AG04450 (cell line): ENCODE results near the gene OR5A2. TPM values are rescaled to one million over a fixed set of nuclear protein-coding genes. Genes with fewer than 3 reads are reported as not detected.
"Not testable (repeated sequence)": the region's sequence is repeated elsewhere in the genome, so short reads cannot be mapped to it uniquely, and the experiment has no call there.

Experiments
- CTCF ChIA-PET: fragments of 300-600, 350-600 bp; formaldehyde crosslinking; extraction: SDS; loops from one replicate; lab custom pipeline; 2022; ENCODE audit warnings: antibody characterized with exemption, inconsistent platforms; lab: Charles Lee
- POLR2A ChIA-PET: fragments of 350-600 bp; formaldehyde crosslinking; extraction: SDS; loops from one replicate; lab custom pipeline; 2021; ENCODE audit warnings: antibody characterized with exemption, inconsistent platforms; lab: Yijun Ruan, JAX
- DNase-seq: peaks from one replicate; pipeline ENCODE4 v3.0.0-alpha.2; 2011; ENCODE audit warnings: low read depth, low spot score
- H3K27ac ChIP-seq: one replicate; pipeline ENCODE4 v1.5.1; 2012; ENCODE audit warnings: low read depth, low read length, control low read depth
- H3K27me3 ChIP-seq: one replicate; pipeline ENCODE4 v1.6.0; 2012; ENCODE audit warnings: low read length; ENCODE audit not compliant: control insufficient read depth, insufficient read depth
- H3K4me3 ChIP-seq: 2 replicates; pipeline ENCODE4 v1.5.1; 2011; ENCODE audit warnings: mild to moderate bottlenecking, low read depth, low read length, control low read depth
- H3K9me3 ChIP-seq: 2 replicates; pipeline ENCODE4 v1.5.1; 2012; ENCODE audit warnings: low read length; ENCODE audit not compliant: control insufficient read depth, insufficient read depth
- polyA plus RNA-seq: library from polyadenylated mRNA; depleted of rRNA; stranded (reverse); fragments of >200 nt; gene quantifications from 2 replicates; pipeline ENCODE4 v1.2.3, GENCODE V29; 2011
- TF ChIP-seq, protein P1 (sequence below): IDR thresholded peaks from 2 replicates; pipeline ENCODE4 v1.5.1; 2011; ENCODE audit warnings: low read depth, low read length, control low read depth, inconsistent platforms

OR5A2 gene
- polyA plus RNA-seq, 1 experiment: not detected

DNA sequence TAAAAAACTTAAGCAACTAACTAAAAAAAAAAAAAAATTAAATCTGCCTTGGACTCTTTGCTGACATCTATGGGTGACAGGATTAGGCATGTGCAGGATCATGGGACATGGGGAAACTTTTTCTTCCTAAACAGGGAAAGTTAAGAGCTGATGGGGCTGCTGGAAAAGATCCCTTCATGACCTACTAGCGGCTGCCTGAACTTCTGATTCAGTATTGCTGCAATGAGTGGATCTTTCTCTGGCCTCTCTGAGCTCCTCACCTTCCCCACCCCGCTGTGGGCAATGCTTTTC, 25.0 kb downstream of the OR5A2 start:
- TF ChIP-seq, protein P1, sequence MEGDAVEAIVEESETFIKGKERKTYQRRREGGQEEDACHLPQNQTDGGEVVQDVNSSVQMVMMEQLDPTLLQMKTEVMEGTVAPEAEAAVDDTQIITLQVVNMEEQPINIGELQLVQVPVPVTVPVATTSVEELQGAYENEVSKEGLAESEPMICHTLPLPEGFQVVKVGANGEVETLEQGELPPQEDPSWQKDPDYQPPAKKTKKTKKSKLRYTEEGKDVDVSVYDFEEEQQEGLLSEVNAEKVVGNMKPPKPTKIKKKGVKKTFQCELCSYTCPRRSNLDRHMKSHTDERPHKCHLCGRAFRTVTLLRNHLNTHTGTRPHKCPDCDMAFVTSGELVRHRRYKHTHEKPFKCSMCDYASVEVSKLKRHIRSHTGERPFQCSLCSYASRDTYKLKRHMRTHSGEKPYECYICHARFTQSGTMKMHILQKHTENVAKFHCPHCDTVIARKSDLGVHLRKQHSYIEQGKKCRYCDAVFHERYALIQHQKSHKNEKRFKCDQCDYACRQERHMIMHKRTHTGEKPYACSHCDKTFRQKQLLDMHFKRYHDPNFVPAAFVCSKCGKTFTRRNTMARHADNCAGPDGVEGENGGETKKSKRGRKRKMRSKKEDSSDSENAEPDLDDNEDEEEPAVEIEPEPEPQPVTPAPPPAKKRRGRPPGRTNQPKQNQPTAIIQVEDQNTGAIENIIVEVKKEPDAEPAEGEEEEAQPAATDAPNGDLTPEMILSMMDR: no peak
- no peak overlapping the region for H3K4me3 ChIP-seq
- H3K27me3 ChIP-seq: no peaks in the 10 kb centered on the region
- H3K27ac ChIP-seq: no peak overlapping the region
- DNase-seq: no peak
- no peaks in the 10 kb centered on the region; the same call in 1 of the 2 replicates for H3K9me3 ChIP-seq
- ChIA-PET CTCF (interaction anchor here (0.5 to 0.7 kb wide), 2 partner anchors 17 to 196 kb away, joined by 3 to 4 read pairs; no protein-coding TSS in a partner anchor), POLR2A (no interaction called here)

- no peak for DNase-seq
- ChIA-PET CTCF (interaction anchor here (0.5 to 0.7 kb wide), 2 partner anchors 17 to 195 kb away, joined by 3 to 4 read pairs; no protein-coding TSS in a partner anchor), POLR2A (no interaction called here)
- no peak overlapping the region for H3K27ac ChIP-seq
- H3K9me3 ChIP-seq: no peaks in the 10 kb centered on the region; the same call in 1 of the 2 replicates
- TF ChIP-seq, protein P1: no peak
- H3K4me3 ChIP-seq: no peak overlapping the region
- H3K27me3 ChIP-seq: no peaks in the 10 kb centered on the region
Observed at GRCh38 chr11:59400461-59401261, 25.6 kb downstream of the OR5A2 start.

DNA sequence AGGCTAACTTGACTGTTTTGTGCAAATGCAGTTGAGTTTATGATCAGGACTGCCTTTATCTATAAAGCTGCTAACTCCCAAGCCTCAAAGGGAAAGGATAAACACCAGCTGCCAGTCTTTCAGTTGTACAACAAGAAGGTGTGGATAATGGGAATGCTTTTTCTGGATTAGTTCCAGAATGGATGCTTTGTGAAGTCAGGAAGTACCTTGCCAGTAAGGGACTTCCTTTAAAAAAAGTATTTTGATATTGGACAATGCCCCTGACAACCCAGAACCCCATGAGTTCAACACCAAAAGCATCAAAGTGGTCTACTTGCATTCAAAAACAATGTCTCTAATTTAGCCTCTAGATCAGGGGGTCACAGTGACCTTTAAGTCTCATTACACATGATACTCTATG, 32.0 kb downstream of the OR5A2 start:
- Histone ChIP-seq H3K9me3 (no peaks in the 10 kb centered on the region), H3K4me3 (no peak overlapping the region), H3K27me3 (no peaks in the 10 kb centered on the region), H3K27ac (no peak overlapping the region)
- ChIA-PET CTCF (no interaction called here), POLR2A (no interaction called here)
- DNase-seq: no peak
- TF ChIP-seq, protein P1: no peak

DNA sequence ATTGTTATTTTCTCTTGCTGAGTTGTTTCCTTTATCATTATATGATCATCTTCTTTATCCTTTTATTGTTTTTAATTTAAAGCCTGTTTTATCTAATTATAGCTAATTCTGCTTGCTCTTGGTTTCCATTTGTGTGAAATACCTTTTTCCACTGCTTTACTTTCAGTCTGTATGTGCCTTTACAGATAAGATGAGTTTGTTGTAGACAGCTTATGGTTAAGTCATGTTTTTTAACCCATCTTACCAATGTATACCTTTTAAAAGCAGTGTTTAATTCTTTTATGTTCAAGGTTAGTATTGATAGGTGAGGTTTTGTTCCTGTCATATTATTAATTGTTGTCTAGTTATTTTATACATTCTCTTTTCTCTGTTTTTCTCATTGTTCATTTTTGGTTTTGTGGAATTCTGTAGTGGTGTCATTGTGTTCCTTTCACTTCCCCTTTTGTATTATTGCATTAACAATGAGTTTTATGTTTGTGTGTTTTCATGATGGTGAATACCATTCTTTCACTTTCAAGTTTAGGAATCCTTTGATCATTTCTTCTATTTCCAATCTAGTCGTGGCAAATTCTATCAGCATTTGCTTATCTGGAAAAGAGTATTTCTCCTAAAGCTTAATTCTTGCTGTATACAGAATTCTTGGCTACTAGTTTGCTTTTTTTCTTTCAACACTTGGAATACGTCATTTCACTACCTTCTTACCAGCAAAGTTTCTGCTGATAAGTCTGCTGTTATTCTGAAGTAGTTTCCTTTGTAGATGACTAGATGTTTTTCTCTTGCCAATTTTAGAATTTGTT, 45.8 kb downstream of the OR5A2 start:
- ChIA-PET POLR2A (no interaction called here), CTCF (no interaction called here)
- Histone ChIP-seq H3K27me3 (no peaks in the 10 kb centered on the region), H3K4me3 (no peak overlapping the region), H3K27ac (no peak overlapping the region), H3K9me3 (no peaks in the 10 kb centered on the region)
- TF ChIP-seq, protein P1: no peak
- DNase-seq: no peak

DNA sequence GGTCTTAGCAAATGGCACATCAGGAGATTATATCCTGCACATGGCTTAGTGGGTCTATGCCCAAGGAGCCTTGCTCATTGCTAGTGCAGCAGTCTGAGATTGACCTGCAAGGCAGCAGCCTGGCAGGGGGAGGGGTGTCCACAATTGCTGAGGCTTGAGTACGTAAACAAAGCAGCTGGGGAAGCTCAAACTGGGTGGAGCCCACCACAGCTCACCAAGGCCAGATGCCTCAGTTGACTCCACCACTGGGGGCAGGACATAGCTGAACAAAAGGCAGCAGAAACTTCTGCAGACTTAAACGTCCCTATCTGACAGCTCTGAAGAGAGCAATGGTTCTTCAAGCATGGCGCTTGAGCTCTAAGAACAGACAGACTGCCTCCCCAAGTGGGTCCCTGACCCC, 53.9 kb downstream of the OR5A2 start:
- H3K27ac ChIP-seq, H3K27me3 ChIP-seq, POLR2A ChIA-PET, CTCF ChIA-PET, H3K9me3 ChIP-seq, H3K4me3 ChIP-seq, DNase-seq: not testable (repeated sequence)
